Measurements from ENCODE around the gene ZFAND3.

The ZFAND3 gene

DNA sequence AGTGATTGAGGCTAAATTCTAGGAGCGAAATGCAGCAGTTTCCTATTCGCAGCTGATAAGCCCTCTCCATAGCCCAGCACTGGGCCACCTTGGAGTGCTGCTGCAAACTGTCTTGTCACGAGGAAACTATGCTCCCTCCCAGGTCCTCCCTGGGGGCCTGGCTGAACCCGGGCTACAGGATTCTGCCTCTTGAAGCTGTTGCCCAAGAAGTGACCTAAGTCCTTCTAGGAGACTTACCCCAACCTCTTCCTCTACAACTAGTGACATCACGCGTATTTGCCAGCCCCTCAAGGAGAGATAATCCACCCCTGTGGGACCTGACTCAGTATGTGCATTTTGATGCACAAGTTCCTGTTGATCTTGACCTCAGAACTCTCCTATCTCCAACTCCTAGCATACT is 26.5 kb upstream of the ZFAND3 start:
- in situ Hi-C loops (cut with HindIII; ENCODE audit: low sequenced_read_pairs) = no loop called here

DNA sequence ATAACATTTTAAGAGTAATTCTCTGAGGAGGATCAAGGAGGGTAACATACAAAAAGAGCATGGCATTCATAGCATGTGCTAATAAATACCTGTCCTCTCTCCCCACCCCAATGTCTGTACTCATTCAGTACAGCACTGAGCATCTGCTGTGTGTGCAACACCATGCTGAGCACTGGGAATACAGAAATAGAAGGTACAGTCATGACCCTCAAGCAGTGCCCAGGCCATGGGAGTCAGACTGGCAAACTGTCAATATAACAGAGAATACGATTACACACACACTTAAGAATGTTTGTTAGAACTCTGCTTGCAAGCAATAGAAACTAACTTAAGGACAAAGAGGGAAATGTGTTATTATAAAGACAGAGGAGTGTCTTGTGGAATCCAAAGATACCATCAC is 24.7 kb upstream of the ZFAND3 start:
- in situ Hi-C loops (cut with HindIII; ENCODE audit: low sequenced_read_pairs) = no loop called here

DNA sequence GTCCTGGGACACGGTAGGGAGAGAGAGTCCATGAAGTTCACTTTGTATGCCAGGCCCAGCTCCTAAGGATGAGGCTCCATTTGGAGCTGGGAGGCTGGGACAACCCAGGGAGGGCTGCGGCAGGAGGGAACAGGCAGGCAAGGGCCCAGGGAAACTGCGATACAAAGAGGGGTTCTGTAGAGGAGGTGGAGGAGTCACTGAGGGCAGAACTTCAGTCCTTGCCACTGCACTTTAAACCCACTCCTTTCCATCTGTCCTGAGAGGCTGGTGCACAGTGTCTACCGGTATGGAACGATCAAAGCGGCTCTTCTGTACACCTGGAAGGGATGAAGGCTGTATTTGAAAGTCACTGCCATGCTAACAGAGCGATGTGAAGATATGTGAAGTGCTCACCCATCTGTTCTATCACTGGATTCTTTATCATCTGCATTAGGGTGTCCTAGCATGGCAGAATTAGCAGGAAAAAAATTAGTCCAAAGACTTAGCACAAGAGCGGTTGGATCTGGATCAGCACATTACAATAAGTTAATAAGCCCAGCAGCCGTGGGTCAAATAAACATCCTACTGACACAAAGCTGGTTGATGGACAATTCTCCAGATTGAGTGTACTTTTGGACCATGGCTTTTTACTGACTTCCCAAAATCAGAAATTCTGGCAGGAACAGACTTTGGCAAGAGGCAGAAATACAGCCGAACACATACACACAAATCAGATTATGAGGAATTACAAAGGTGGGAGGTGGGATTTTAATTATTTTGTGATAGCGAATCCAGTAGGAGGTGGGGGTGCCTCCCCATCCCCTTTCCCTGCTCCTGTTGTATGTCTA is 20.9 kb upstream of the ZFAND3 start:
- in situ Hi-C loops (cut with HindIII; ENCODE audit: low sequenced_read_pairs) = no loop called here

DNA sequence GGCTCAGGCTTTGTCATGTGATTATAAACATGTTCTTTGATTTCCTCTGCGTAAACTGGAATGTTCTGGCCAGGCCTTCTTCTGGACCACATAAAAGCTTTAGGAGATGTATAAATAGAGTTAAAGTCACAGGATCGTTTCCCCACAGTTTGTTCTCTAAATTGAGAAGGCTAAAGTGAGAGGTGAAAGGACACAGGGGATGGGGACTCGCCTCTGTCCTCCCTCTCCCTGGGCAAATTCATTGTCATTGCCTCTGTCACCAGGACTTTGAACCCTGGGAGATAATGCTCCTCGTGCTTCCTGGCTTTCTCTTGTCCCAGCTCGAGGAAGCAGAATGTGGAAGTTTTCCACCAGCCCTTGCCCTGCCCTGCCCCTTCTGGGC is 20.3 kb upstream of the ZFAND3 start:
- in situ Hi-C loops (cut with HindIII; ENCODE audit: low sequenced_read_pairs) = no loop called here

DNA sequence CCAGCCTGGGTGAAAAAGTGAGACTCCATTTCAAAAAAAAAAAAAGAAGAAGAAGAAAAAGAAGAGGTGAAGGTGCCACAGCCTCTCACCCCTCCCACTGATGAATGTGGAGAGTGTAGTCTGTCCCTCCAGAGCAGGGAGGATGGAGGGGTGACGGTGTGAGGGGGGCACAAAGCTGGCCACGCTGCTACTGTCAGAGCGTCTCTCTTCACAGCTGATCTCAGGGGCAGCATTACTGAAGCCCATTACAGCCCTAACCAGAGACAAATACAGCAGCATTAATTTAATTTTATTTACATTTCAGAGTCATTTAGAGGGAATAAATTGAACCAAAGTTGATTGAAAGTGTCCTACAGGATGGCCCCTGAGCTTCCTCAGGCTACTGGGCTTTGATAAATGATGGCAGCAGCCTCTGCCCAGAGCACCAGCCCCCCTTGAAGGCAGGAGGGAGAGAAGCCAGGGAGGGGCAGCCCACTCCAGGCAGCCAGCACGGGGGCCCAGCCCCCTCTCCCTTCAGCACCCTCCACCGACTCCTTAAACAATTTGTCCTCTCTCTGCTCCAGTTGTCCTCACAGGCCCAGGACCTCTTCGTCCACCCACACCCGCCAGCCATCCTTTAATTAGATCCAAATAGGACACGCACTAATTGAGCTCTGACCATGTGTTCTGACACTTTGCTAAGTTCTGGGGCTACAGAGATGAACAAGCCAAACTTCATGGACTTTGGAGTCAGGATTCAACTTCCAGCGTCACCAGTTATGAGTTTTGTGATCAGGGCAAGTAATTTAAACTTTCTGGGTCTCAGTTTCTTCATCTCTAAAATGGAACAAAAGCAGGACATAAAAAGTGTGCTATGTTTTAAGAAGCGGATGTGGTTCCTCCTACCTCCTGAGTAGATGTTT is 18.6 kb upstream of the ZFAND3 start:
- in situ Hi-C loops (cut with HindIII; ENCODE audit: low sequenced_read_pairs) = no loop called here

DNA sequence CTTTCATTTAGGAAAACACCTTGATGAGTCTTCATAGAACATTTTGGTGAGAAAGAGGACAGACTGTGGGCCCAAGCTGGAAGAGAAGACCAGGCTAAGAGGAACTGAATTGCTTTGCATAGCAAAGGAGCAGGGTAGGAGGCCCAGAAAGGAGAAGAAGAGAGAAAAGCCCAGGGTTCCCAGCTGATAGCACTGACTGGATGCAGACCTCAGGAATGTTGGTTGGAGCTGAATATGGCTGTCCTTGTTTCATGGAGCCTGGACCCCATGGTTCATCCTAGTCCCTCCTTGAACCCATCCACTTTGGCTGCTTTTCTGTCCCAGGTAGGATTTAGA is 18.0 kb upstream of the ZFAND3 start:
- in situ Hi-C loops (cut with HindIII; ENCODE audit: low sequenced_read_pairs) = no loop called here

DNA sequence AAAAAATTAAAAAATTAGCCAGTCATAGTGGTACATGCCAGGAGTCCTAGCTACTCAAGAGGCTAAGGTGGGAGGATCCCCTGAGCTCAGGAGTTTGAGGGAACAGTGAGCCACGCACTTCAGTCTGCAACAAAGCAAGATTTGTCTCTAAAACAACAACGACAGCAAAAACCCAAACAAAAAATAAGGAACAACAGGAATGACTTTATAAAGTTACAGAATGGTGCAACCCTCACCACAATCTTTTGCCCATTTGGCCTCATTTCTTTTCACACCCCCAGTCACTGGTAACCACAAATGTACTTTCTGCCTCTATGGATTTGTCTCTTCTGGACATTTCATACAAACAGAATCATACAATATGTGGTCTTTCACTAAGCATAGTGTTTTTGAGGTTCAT is 16.7 kb upstream of the ZFAND3 start:
- in situ Hi-C loops (cut with HindIII; ENCODE audit: low sequenced_read_pairs) = no loop called here

DNA sequence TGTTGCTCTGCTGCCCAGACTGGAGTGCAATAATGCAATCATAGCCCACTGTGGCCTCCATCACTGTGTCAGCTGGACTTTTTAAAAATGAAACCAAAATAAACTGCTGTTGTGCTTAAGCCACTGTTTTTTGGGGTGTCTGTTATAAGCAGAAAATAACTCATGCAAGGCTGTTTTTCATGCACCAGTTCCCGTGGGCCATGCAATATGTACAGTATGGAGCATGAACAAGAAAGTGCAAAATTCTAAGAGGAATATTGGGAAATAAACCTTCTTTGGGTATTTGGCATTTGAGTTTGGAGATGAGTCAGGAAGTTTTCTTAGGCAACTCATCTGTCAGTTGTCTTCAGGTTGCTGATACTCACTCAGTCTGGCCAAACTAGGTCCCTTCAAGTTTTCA is 14.9 kb upstream of the ZFAND3 start:
- in situ Hi-C loops (cut with HindIII; ENCODE audit: low sequenced_read_pairs) = no loop called here

DNA sequence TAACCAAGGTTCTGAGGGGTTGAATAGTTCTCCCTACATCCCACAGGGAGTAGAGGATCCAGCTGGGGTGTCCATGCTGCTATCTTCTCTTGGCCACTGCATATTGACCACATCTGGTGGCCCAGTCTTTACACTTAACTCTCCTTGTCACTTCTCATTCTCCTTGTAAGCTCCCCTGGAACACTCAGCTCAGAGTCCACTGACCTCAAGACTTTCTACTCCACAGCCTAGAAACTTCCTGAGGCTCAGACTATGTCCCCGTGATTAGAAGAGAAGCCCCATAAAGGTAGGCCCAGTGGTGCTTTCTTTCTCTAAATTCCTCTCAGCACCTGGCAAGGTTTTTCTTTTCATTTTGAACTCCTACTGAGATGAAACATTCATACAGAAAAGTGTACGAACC is 13.3 kb upstream of the ZFAND3 start:
- in situ Hi-C loops (cut with HindIII; ENCODE audit: low sequenced_read_pairs) = no loop called here

DNA sequence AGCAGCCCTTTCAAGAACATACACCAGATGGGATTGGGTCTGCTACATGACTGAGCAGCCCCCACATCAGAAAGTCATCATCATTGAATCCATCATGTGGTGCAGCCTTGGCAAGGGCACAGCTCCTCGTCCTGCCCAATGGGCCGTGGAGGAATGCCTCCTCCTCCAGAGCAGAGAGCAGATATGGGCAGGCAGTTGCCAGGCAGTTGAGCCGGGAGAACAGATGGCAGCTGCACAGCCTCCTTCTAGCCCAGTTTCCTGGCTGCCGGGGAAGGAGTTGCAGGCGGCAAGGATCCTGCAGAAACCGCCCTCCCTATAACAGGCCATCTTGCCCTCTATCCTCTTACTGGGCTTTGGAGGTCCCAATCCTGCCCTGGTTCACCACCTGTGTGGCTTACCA is 11.9 kb upstream of the ZFAND3 start:
- in situ Hi-C loops (cut with HindIII; ENCODE audit: low sequenced_read_pairs) = no loop called here

DNA sequence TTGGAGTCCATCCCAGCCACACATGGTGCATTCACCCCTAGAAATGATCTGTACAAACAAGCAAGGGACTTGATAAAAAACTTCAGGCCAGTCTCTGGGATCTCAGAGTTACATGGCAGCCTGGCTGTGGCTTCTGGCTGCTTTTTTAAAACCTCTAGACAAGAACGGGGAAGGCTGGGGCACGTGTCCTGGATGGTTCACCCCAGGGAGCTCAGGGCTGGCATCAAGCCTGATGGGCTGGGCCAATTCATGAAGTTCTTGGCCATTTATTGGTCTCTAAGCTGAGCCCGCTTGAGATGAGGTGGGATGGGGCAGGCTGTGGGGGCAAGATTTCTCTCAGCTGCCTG is 10.4 kb upstream of the ZFAND3 start:
- in situ Hi-C loops (cut with HindIII; ENCODE audit: low sequenced_read_pairs) = no loop called here

DNA sequence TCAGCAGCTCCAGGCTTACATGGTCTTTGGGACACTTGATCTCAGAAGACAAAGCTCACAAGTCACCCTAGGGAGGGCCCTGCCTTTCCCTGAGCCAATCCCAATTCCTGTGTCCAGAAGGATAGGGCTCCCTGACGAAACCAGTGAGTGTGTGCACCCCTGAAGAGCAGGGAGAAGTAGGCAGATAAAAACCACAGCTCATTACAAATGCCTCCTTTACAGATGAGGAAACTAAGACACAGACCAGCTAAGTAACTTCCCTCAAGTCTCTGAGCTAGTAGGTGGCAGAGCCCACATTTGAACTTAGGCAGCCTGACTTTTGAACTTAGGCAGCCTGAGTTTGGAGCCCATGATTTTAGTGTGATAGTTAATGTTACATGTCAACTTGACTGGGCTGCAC is 6.7 kb upstream of the ZFAND3 start:
- in situ Hi-C loops (cut with HindIII; ENCODE audit: low sequenced_read_pairs) = no loop called here

DNA sequence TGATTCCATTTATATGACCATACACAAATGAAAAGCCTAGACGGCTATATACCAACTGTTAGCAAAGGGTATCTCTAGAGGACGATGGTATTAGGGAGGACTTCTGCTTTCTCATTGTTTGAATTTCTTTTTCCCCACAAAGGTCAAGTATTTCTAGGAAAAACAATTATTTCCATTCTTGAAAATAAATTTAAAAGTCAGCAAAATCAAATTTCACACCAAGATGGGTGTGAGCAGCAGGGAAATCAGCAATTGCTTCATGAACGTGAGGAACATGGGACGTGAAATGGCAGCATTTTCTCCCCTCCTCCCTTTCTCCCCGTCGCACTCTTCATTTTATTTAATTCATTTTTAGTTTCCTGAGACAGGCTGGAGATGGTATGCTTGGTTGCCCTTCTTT is 5.2 kb upstream of the ZFAND3 start:
- in situ Hi-C loops (cut with HindIII; ENCODE audit: low sequenced_read_pairs) = no loop called here

DNA sequence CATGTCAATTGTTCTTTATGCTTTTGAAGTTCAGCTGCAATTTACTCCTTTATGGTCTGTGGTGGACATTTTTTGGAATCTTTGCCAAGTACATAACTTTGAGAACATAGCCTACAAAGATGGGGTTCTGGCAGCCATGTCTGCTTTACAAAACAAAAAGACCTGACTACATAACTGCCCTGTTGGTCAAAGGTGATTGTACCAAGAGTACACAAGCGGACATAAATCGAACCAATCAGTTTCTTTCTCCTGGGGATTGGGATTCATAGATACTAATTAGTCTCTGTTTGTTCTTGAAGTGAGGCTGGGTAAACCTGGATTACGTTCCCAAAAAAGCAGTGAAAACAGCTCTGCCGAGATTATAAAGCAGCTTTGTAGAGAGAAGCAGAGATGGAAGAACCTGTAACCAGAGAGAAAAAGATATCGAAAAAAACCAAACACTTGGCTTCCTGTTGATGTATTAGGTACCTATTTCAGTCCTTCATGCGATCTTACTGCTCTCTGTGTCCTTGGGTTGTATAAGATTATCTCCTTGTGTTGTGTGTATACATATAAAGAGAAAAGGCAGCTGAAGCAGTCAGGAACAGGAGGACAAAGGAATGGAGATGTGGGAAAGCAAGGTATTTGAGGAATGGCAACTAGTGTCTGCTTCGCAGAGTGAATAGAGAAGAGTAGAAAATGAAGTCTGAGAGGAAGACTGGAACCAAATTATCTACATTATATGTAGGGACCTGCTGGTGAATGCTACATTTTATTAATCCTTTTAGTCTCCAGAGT is 2.7 kb upstream of the ZFAND3 start:
- in situ Hi-C loops (cut with HindIII; ENCODE audit: low sequenced_read_pairs) = no loop called here

DNA sequence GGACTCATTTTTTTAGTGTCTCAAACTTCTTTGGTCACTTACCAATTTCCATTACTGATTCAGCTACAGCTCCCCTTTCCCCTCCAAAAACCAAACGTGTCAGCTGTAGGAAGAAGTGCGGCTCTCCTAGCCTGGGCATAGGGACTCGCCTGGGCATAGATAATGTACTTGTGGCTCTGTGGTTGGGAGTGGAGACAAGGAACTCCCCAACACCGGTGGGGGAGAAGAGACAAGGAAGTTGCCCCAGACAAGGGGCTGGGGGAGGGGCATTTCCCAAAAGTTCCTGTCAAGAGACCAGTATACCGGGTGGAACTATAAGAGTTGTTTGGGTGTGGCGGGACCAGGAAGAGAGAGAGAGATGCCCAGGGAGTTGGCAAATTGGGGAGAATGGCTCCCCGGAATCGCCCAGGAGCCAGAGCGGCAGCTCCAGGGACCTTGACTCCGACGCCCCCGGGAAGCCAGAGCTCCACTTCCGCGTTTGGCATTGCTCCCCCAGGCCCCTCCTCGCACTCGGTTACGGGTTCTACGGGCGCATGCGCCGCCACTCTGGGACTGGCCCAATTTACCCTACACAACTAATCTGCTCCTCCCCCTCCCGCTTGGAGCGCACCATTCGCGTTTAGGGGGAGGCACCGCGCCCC is 871 bp upstream of the ZFAND3 start:
- in situ Hi-C loops (cut with HindIII; ENCODE audit: low sequenced_read_pairs) = no loop called here

DNA sequence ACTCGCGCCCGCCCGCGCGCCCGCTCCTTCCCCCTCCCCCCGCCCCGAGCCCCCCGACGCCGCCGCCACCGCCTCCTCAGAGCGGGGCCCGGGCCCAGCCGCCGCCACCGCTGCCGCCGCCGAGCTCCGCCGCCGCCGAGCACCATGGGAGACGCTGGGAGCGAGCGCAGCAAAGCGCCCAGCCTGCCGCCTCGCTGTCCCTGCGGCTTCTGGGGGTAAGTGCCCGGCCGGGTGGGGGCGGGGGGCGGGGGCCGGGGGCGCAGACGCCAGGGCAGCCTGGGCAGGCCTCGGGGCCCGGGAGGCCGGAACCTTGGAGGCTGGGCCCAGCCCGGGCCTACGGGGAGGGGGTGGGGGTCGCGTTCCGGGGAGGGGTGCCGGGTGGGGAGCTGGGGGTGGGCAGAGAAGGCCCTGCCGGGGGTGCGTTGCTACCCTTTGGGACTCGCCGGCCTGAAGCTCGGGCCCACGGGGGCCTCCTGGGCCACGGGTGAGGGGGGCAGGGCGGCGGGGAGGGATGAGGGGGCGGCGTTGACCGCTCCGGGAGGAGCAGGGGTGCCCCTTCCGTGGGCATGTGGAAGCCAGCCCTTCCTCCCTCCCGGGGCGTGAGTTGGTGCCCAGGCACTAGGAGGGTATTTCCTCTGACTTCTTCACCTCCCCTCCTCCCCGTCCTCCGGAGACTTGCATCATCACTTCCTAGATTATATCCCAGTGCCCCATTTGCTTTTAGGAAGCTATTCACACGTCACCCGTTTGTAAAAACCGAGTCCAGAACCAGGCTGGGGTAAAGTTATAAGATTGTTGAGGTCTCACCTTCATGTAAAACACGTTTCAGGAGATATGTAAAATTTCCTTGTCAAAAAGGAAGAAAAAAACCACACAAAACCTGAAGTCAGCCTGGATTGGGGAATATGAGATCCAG is 533 bp downstream of the ZFAND3 start:
- in situ Hi-C loops (cut with HindIII; ENCODE audit: low sequenced_read_pairs) = loop anchor here (5.0 kb wide), 2 partner anchors 38 to 82 kb away; no protein-coding TSS in a partner anchor

DNA sequence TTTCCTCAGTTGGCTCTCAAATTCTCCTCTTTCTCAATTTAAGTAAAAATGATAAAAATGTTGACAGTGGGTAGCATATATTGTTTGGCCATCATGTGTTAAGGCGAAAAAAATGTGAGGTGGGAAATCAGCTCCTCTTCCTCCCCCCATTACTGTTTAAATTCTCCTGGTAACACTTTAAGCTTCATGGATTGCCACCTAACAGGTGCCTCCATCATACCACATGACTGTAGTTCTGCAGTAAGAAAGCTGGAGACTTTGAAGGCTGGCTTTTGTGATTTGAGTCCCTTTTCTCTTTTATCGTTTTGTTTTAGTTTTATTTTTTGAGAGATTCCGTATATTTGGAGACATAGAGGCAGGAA is 1.2 kb downstream of the ZFAND3 start:
- in situ Hi-C loops (cut with HindIII; ENCODE audit: low sequenced_read_pairs) = loop anchor here (5.0 kb wide), 2 partner anchors 38 to 82 kb away; no protein-coding TSS in a partner anchor

DNA sequence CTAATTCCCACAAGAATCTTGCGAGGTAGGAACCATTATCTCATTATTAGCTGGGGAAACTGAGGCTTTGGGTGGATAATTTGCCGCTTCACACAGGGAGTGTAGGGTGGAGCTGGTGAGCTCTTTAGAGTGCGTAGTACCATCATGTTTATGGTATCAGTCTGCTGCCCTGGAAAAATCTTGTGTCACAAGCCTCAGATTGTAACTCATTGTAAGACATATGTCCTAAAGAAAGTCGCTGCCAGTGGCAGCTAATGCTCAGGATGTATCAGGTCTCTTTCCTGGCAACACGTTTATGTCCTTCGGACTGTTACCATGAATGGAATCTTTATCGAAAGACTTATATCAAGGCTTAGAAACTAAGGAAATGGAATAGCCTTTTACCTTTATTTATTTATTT is 1.9 kb downstream of the ZFAND3 start:
- in situ Hi-C loops (cut with HindIII; ENCODE audit: low sequenced_read_pairs) = loop anchor here (5.0 kb wide), 2 partner anchors 39 to 81 kb away; no protein-coding TSS in a partner anchor

DNA sequence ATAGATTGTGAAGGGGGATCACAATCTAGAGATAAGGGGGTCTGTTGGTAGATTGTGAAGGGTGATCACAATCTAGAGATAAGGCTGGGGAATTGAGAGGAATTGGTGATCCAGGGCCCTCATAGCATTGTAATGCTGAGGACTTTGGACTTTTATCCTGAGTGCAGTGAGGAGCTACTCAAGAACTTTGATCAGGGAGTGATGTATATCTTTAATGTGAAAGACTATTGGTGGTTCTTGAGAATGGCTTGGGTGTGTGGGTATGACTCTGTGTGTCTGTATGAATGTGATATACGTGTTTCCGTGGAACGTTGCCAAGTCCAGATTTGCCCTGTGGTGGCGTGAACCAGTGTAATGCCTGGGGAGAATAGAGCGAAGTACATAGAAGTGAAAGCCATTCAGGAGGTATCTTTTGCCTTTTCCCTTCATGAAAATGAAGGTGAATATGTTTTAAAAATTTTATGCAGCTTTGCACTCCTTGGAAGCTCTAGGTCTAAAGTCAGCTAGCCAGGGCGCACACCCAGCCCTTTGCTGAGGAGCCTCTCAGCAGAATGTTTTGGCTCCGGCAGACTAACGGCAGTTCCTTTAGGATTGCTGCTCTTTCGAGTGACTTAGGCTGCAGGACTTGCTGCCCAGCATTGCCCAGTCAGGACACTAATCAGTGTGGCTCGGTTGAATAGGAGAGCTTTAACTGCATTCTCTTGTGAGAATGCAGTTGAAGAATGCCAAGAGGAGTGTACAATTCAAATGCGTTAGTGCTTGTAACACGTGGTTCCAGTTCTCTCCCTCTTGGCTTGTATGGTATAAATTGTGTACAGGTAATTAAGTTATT is 3.5 kb downstream of the ZFAND3 start:
- in situ Hi-C loops (cut with HindIII; ENCODE audit: low sequenced_read_pairs) = loop anchor here (5.0 kb wide), 2 partner anchors 41 to 79 kb away; no protein-coding TSS in a partner anchor
